Stimulated activated CD4-positive, alpha-beta T cell treated with anti-CD3 and anti-CD28 coated beads, Interleukin-12 subunit alpha, Interleukin-12 subunit beta, amount 100 ng/mL, for 24 hours (primary cell): Measurements from ENCODE around the gene ARHGAP9.
"Not testable (repeated sequence)": the region's sequence is repeated elsewhere in the genome, so short reads cannot be mapped to it uniquely, and the experiment has no call there.

Experiments used
- DNase-seq, 2 experiments: peaks; one replicate each; pipeline ENCODE4 v3.0.0-alpha.2; 2020; ENCODE audit warnings: low read depth in 2 of 2

The ARHGAP9 gene

DNA sequence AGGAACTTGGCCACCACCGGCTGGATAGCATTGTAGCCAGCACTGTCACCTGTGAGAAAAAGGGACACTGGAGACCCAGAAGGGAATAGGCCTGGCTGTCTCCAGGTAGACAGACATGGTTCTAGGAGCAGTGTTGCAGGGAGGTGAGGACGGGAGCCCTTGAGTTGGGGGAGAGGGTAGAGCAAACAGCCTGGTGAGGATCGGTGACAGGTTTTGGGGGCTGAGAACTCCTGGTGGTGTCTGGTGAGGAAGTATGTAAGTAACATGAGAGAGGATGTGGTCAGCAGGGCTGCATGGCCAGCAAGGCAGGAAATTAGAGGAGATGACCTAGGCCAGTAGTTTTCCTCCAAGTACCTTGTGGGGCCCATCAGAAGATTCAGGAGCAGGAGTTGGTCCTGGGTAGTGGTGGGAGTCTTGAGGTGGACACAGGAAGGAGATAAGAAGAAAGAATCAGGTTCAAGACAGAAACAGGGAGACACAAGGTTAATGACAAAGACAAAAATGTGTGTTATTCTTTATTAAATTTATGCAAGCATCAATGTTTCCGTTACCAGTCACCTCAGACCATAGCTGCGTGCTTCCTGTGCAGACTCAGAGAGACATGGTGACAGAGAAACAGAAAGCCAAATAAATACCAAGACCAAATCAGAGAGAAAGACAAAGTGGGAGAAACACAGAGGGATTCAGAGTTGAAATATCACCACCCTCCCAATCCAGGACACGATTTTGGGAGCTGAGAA lies at the start of gene ARHGAP9:
Gene ARHGAP9 (minus strand): TSS at position 491 of the 740 bp plus-strand sequence. CDS start 460 bp downstream, at position 31.
- DNase-seq, result no peak

DNA sequence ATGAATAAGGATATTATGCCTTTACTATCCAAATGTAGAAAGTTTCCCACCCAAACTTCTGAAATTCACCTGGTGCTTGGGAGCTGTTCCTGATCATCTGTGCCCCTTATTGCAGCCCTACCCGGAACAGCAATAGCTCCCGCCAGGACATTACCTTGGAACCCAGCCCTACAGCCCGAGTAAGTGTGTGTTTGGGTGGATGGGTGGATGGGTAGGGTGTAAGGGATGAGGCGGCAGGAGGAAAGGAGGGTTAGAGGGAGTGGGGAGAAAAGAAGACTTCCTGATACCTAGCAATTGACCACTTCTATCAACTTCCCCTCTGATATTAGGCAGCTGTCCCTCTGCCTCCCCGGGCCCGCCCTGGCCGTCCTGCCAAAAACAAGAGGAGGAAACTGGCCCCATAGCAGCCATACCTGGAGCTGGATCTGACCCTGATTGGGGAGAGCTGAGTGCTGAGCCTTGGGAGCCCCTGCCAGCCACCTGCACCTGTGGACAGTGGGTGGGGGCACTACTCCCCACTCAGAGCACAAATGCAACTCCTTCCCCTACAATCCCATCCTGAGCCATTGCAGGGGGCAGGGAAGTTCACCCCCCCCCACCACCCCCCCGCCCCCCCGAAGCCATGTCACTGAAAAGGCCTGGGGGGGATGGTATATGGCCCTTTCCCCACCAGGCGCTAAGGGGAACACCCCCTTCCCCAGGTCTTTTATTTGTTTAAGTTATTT lies 49.3 kb upstream of the ARHGAP9 start:
- DNase-seq, result no peak

DNA sequence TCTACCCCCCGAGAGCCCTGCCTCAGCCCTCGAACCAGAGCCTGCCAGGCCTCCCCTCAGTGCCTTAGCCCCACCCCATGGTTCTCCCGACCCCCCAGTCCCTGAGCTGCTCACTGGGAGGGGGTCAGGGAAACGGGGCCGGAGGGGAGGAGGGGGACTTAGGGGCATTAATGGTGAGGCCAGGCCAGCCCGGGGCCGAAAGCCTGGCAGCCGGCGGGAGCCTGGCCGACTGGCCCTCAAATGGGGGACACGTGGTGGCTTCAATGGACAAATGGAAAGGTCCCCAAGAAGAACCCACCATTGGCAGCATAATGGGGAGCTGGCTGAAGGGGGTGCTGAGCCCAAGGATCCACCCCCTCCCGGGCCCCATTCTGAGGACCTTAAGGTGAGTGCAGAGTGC lies 48.5 kb upstream of the ARHGAP9 start:
- no peak for DNase-seq

DNA sequence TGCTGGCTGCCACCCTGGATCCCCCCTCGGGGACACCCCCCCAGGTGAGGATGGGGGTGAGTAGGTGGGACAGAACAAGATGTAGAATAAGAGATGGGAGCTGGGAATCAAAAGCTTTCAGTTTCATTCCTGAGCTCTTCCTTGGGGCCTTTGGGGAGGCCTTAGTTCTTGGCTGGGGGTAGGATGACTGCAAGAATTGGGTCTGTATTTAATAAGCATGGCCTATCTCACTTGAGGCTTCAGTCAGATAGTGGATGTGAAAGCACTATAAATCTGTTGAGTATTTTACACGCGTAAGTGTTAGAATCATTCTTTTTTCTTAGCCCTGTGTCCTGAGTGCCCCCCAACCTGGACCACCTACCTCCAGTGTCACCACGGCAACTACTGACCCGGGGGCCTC lies 47.5 kb upstream of the ARHGAP9 start:
- no peak for DNase-seq

DNA sequence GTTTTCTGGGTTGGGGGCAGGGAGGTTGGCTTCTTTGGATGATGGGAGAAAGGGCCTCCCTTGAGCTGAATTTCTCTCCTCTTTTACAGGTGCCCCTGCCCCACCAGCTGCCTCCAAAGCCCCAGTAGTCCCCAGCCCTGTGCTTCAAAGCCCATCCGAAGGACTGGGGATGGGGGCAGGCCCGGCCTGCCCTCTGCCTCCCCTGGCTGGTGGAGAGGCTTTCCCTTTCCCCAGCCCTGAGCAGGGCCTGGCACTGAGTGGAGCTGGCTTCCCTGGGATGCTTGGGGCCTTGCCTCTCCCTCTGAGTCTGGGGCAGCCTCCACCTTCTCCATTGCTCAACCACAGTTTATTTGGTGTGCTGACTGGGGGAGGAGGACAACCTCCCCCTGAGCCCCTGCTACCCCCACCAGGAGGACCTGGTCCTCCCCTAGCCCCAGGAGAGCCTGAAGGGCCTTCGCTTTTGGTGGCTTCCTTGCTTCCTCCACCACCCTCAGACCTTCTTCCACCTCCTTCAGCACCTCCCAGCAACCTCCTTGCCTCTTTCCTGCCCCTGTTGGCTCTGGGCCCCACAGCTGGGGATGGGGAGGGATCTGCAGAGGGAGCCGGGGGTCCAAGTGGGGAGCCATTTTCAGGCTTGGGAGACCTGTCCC lies 46.9 kb upstream of the ARHGAP9 start:
- no peak for DNase-seq

DNA sequence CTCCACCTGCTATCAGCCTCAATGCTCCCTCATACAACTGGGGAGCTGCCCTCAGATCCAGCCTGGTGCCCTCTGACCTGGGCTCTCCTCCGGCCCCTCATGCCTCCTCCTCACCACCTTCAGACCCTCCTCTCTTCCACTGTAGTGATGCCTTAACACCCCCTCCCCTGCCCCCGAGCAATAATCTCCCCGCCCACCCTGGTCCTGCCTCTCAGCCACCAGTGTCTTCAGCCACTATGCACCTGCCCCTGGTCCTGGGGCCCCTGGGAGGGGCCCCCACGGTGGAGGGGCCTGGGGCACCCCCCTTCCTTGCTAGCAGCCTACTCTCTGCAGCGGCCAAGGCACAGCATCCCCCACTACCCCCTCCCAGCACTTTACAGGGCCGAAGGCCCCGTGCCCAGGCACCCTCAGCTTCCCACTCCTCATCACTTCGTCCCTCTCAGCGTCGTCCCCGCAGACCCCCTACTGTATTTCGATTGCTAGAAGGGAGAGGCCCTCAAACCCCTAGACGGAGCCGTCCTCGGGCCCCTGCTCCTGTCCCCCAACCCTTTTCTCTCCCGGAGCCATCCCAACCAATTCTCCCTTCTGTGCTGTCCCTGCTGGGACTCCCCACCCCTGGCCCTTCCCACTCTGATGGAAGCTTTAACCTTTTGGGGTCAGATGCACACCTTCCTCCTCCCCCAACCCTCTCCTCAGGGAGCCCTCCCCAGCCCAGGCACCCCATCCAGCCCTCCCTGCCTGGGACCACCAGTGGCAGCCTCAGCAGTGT lies 46.1 kb upstream of the ARHGAP9 start:
- DNase-seq, result no peak

DNA sequence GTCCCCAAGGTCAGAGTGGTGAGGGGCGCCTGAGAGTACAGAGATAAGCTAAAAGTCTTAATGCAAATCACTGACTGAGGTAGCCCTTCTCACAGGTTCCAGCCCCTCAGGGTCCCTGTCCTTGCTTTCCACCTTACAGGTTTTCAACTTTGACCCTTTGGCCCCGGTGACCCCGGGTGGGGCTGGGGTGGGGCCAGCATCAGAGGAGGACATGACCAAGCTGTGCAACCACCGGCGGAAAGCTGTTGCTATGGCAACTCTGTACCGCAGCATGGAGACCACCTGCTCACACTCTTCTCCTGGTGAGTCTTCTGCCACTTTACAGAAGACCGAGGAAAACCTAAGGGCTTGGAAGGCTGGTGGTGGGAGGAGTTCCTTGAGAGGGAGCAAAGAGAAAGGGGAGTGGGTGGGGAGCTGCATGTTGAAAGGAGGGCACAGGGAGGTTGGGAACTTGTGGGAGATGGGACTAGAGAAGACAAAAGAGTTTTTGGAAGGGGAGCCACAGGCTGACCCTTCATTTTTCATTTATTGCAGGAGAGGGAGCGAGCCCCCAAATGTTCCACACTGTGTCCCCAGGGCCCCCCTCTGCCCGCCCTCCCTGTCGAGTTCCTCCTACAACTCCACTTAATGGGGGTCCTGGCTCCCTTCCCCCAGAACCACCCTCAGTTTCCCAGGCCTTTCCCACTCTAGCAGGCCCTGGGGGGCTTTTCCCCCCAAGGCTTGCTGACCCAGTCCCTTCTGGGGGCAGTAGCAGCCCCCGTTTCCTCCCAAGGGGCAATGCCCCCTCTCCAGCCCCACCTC lies 45.3 kb upstream of the ARHGAP9 start:
- no peak for DNase-seq

DNA sequence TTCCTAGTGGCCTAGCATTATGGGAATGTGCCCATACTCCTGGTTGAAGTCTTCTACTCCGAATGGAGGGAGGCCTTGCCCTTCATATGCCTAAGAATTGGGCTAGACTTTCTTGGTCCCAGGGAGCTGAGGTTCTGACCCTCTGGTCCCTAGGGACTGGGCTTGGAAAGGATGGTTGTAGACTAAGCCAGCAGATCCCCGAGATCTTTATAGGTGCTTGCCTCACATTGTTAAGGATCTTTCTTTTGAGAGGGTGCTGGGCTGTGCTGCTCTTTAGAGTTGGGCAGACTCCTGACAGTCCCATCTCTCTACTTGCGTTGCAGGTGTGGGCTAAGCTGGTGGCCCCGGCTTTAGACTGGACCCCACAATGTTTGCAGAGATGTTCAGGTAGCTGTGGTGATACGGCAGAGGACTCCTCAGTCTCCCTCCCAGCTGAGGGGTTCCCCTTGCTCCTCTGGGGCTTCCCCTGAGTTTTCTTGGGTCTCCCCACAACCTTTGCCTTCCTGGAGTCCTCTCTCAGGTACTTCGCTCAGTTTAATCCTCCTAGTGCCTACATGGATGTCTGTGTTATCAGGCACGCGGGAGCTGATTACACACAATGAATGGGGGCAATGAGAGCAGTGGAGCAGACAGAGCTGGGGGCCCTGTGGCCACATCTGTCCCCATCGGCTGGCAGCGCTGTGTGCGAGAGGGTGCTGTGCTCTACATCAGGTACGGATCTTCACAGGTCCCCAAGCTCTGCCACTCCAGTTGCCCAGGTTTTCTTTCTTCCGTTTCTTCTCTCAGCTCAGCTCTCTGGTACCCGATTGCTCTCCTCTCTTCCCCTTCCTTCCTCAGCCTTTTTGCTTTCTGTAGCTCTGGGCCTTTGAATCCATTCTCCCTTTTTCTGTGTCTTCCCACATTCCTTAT lies 44.3 kb upstream of the ARHGAP9 start:
- DNase-seq, result no peak

DNA sequence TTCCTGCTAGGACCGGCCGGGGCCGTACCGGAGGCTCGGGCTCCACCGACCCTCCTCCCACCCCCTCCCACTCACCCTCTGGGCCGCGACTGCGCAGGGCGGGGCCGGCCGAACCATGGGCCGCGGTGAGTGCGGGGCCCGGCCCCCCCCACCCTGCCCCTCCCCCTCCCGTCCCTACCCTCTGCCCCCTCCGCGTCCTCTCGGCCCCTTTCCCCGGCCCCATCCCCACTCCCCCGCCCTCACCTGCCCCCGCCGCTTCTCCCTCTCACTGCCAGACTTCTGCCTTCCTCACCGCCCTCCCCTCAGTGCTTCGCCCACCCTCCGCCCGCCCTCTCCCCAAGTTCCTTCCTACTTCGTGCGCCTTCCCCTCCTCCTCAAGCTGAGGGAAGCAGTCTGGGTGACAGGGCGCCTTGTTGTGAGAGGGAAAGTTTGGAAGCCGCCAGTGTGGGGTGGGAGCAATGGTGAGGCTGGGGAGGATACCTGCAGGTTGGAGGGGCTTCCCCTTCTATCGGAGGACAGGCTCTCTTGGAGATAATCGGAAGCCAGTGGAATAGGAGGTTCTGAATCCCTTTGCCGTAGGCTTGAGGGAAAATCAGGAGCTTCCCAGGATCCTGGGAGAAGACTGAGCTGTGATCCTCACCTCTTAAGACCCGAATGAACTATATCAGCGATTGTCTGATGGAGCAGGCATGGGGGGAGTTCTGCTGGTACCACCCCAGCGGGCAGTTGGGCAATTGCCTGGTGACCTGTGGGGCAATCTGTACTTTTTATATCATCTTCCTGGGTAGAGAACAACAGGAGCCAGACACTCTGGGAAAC lies 43.4 kb upstream of the ARHGAP9 start:
- peak in 1 of 2 experiments; percentile 18 for DNase-seq

DNA sequence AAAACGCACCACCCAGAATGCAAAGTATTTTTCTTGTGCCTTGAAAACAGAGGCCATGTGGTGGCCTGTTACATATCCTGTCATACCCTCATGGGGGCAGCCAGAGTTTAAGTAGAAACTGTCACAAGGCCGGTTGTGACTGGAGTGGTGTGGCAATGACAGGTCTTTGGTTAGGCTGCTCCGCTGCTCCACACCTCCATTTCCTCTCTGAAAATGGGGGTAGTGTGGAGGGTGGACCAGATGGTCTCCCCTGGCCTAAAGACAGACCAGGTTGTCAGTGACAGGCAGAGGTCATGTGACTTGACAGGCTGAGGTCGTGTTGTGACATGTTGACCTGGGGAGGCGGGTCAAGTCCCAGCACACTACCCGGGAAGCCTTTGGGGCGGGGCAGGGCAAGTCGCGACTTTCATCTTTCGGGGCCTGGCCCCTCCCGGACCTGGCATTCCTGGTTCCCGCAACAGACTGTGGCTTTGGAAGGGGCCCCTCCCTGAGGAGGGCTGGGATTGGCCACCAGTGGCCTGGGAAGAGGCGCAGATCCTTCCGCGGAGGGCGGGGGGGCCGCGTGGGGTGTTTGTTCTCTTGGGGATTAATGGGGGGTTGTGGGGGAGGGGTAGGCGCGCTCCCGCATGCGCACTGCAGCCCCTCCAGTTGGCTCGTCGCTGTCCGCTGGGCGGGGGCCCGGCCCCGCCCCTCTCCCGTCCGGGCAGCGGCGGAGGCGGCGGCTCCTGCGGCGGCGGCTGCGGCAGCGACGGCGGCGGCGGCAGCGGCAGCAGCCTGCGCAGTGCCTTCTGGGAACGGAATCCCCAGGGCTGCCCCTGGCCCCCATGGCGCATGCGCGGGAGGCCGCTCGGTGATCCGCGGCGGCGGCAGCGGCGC lies 42.6 kb upstream of the ARHGAP9 start, which contains the start of gene MBD6:
Gene MBD6 (plus strand): TSS at position 814 of the 876 bp plus-strand sequence. CDS start 1,480 bp downstream, outside the sequence.
- DNase-seq, result peak; percentile 76 to 80

DNA sequence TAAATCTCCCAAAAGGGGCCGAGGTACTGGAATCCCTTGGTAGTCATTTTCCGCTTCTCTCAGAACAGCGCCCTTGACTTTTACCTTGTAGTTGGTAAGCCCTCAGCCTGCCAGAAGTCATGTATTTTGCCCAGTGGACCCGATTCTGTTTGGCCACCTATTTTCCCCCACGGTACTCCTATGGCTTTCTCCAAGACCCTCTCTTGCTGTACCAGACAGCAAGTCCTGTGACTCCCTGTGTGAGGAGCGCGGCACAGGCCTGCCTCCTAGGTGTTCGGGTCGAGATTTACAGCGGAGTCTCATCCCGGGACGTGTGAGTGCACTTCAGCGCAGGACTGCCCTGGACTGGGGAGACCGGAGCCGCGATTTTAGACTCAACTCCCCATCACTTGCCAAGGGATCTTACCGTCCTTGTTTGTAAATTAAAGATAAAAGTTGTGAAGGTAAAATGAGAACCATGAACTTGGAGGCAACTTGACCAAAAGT lies 41.9 kb upstream of the ARHGAP9 start:
- no peak for DNase-seq

DNA sequence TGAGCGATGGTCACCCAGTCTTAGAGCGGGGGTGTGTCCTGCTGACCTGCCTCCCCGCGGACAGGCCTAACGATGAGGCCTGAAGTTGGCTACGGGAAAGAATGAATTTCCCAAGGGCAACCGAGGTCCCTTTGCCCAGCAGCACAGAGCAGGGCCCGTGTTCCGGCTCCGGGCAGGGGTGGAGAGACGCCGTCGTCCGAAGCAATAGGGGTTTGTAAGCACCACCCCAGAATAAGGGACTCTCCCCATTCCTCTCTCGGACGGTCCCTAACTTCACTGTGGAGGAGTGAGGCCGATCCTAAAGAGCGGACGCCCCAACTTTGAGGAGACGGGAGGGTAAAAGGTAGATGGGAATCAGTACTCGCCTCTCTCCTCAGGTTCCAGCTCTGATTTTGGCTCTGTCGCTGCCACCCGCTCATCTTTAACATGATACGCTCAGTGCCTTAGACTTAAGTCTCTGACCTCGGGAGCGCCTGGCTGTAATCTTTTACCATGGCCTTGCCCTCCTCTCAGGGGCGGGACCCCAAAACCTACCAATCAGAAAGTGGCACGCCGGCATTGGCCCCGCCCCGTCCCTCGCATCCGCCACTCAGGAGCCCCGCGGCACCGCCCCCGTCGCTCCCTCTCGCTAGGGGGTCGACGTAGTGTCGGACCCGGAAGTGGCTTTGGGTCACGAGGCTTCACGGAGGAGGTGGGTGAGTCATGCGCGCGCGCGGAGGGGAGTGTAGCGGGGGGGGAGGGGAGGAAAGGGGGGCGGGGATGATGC lies 40.6 kb upstream of the ARHGAP9 start, which contains the start of gene DDIT3:
Gene DDIT3 (minus strand): TSS at position 462 of the 766 bp plus-strand sequence. CDS start 3,108 bp downstream, outside the sequence.
- DNase-seq, result peak; percentile 99

DNA sequence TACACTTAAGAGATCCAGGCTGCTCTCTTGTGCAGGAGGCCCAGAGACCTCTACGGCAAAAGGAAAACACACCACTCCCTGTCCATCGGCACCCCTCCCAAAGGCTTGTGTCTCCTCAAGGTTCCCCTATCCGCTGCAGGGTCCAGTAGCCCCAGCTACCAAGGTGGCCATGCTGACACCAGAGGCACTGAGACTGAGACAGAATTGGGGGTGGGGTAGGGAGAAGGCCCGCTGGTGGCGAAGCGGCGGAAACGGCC lies 40.1 kb upstream of the ARHGAP9 start:
- no peak for DNase-seq

DNA sequence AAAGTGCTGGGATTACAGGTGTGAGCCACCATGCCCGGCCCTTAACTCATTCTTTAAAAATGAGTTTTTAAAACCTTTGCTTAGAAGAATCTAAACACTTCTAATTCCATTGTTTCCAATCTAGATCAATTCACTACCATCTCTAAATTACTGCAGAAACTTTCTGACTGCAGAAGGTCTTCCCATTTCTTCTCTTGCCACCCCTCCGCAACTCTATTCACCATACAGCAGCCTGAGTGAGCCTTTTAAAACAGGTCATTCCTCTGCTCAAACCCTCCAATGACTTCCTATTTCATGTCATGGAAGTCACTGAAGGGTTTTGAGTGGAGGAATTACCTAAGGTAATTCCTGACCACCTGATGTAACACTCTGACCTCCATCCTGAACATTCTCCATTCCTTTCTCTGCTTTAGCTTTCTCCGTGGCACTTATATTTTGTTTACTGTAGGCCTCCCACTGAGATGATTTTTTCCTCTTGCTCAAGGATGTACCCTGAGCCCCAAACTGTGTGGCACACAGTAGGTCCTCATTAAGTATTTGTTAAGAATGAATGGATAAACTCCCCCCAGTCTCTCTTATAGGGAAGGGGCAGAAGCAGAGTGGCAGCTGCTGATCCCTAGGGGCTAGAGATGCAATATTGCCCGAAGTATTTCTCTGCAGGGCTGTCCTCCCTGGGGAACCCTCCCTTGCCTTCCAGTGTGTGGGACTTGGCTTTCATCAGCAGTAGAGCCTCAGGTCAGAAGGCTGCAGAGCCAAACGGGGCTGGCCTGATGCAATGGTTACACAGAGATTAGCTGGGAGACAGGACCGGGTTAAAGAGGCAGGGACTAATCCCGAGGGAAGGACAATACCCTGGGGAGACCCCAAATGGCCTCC lies 39.5 kb upstream of the ARHGAP9 start:
- no peak for DNase-seq

DNA sequence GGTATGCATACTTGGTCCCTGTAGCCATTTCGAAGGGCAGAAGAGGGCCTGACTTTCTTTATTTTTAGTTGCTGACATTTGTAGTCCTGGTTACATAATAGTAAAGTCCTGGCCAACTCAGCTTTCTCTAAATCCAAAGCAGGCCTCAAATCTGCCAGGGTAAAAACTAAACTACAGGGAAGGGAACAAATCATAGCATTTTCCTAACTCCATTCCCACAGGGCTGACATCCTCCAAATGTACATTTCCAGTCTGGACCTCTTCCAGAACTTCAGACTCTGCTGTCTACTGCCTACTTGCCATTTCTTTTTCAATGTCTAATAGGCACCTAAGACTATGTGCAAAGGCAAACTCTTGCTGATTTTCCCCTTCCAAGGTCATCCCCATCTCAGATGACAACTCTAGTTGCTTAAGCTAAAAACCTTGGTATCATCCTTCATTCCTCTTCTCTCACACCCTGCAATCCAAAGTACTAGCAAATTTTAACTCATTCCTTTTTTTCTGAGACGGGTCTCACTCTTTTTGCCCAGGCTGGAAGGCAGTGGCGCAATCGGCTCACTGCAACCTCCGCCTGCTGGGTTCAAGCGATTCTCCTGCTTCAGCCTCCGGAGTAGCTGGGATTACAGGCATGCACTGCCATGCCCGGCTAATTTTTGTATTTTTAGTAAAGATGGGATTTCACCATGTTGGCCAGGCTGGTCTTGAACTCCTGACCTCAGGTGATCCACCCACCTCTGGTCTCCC lies 38.7 kb upstream of the ARHGAP9 start:
- no peak for DNase-seq

DNA sequence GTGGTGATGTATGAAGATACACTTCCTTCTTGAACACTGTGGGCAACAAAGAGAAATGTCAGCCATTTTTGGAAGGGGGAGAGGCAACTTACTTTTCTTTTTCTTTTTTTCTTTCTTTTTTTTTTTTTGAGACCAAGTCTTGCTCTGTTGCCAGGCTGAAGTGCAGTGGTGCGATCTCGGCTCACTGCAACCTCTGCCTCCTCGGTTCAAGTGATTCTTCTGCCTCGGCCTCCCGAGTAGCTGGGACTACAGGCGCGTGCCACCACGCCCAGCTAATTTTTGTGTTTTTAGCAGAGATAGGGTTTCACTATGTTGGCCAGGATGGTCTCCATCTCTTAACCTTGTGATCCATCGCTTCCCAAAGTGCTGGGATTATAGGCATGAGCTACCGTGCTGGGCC lies 38.1 kb upstream of the ARHGAP9 start:
- not testable (repeated sequence) for DNase-seq
